Measurements from ENCODE around the gene TMEM203. TPM values are rescaled to one million over a fixed set of nuclear protein-coding genes. Genes with fewer than 3 reads are reported as not detected.

TMEM203 gene
- polyA plus RNA-seq, 1 of the 3 experiments (the other 2 are of a cell fraction), result 55.6 TPM

- POLR2A ChIA-PET, result interaction anchor here (0.9 to 1.4 kb wide), 2 partner anchors 9 to 54 kb away, joined by 3 to 5 read pairs; partner anchors contain the start of genes GRIN1 and TPRN
These were observed 13.6 kb downstream of the TMEM203 start for GRCh38 chr9:137191691-137192447.

GRCh38 chr9:137191245-137191644 lies 14.2 kb downstream of the TMEM203 start:
- H3K79me2 ChIP-seq (ENCODE audit: insufficient read depth), result peaks cover 65% of the 10 kb centered on the region
- ChIA-PET POLR2A (interaction anchor here (1.4 kb wide), 1 partner anchor 9 kb away, joined by 5 read pairs; the partner anchor contains the start of gene TPRN), CTCF (interaction anchor here (0.8 to 3.1 kb wide), 6 partner anchors 14 to 73 kb away, joined by 3 to 11 read pairs (median 3); partner anchors contain the start of gene RNF224)

More at GRCh38 chr9:137191691-137192447, 13.6 kb downstream of the TMEM203 start:
- 91% methylated on average over 16 of the region's 22 CpGs for WGBS (ENCODE audit: low lambda C conversion rate)
- no peaks in the 10 kb centered on the region for H3K9me2 ChIP-seq
- H3K79me2 ChIP-seq (ENCODE audit: insufficient read depth), result peaks cover 65% of the 10 kb centered on the region
- no peaks in the 10 kb centered on the region for H3K9me3 ChIP-seq
- DNase-seq, result no peak
- no peak overlapping the region for H3K4me2 ChIP-seq
- no peak overlapping the region for H2AFZ ChIP-seq (ENCODE audit: low read depth)
- peaks cover 9 to 24% of the 10 kb centered on the region in 2 experiments; a peak in 3 of 4 replicates for H3K4me1 ChIP-seq (ENCODE audit: control insufficient read depth in 1 of 2, insufficient read depth in 2 of 2, low read depth in 1 of 2, low read length in 1 of 2)
- peaks cover 16% of the 10 kb centered on the region for H3F3A ChIP-seq (replicated peaks; ENCODE audit: insufficient read depth)
- TF ChIP-seq NFIC (IDR thresholded peaks at IDR 0.05; ENCODE audit: borderline replicate concordance), result no peak
- TF ChIP-seq PBX3 (IDR thresholded peaks at IDR 0.05), result no peak
- TF ChIP-seq GABPA (IDR thresholded peaks at IDR 0.05; ENCODE audit: low read depth), result no peak
- TF ChIP-seq JUND (IDR thresholded peaks at IDR 0.05), result no peak
- peaks cover 50% of the 10 kb centered on the region for H4K20me1 ChIP-seq (ENCODE audit: insufficient read depth)
- H3K36me3 ChIP-seq (replicated peaks in 1 of 2; ENCODE audit: control insufficient read depth in 1 of 2, insufficient read depth in 2 of 2, low read length in 1 of 2), result peaks cover 3 to 23% of the 10 kb centered on the region in 2 experiments
- H3K9ac ChIP-seq, result no peak overlapping the region
- H3K27me3 ChIP-seq (ENCODE audit: insufficient read depth), result no peaks in the 10 kb centered on the region
- H3K27ac ChIP-seq (ENCODE audit: low read depth in 2 of 2, low read length in 1 of 2), result no peak overlapping the region
- no peak overlapping the region for H3K4me3 ChIP-seq (ENCODE audit: low read depth in 2 of 2, low read length in 1 of 2)
- CTCF ChIA-PET, result interaction anchor here (0.9 to 3.1 kb wide), 6 partner anchors 15 to 54 kb away, joined by 3 to 11 read pairs (median 4); partner anchors contain the start of gene RNF224

More at GRCh38 chr9:137191245-137191644, 14.2 kb downstream of the TMEM203 start:
- no peak for DNase-seq
- H3K4me1 ChIP-seq (ENCODE audit: control insufficient read depth in 1 of 2, insufficient read depth in 2 of 2, low read depth in 1 of 2, low read length in 1 of 2), result peaks cover 12 to 30% of the 10 kb centered on the region in 2 experiments; a peak in 3 of 4 replicates
- no peak overlapping the region for H3K27ac ChIP-seq (ENCODE audit: low read depth in 2 of 2, low read length in 1 of 2)
- TF ChIP-seq ELF1 (IDR thresholded peaks at IDR 0.05) (no peak), EP300 (IDR thresholded peaks at IDR 0.05; ENCODE audit: borderline replicate concordance in 1 of 2, low read depth in 1 of 2, low read length in 1 of 2) (no peak), NRF1 (IDR thresholded peaks at IDR 0.05; ENCODE audit: low read depth, low read length) (no peak), YY1 (IDR thresholded peaks at IDR 0.05; ENCODE audit: low read depth) (no peak), FOXM1 (IDR thresholded peaks at IDR 0.05; ENCODE audit: low read depth) (no peak), REST (IDR thresholded peaks at IDR 0.05; ENCODE audit: low read depth, low read length) (no peak), MEF2A (IDR thresholded peaks at IDR 0.05; ENCODE audit: borderline replicate concordance, low read depth) (no peak), TCF12 (IDR thresholded peaks at IDR 0.05) (no peak), CTCF (IDR thresholded peaks at IDR 0.05) (no peak), TAF1 (IDR thresholded peaks at IDR 0.05; ENCODE audit: borderline replicate concordance, low read depth, low read length) (no peak), CHD2 (IDR thresholded peaks at IDR 0.05; ENCODE audit: low read length, partially characterized antibody) (no peak), RAD21 (IDR thresholded peaks at IDR 0.05; ENCODE audit: low read length) (no peak)
- H3K36me3 ChIP-seq (replicated peaks in 1 of 2; ENCODE audit: control insufficient read depth in 1 of 2, insufficient read depth in 2 of 2, low read length in 1 of 2), result peaks cover 3 to 23% of the 10 kb centered on the region in 2 experiments
- no peaks in the 10 kb centered on the region for H3K9me3 ChIP-seq
- H3K9me2 ChIP-seq, result no peaks in the 10 kb centered on the region
- H3K27me3 ChIP-seq (ENCODE audit: insufficient read depth), result no peaks in the 10 kb centered on the region
- peaks cover 45% of the 10 kb centered on the region for H4K20me1 ChIP-seq (ENCODE audit: insufficient read depth)
- peaks cover 16% of the 10 kb centered on the region for H3F3A ChIP-seq (replicated peaks; ENCODE audit: insufficient read depth)
- H3K4me3 ChIP-seq (ENCODE audit: low read depth in 2 of 2, low read length in 1 of 2), result no peak overlapping the region
- no peak overlapping the region for H3K4me2 ChIP-seq
- H3K9ac ChIP-seq, result no peak overlapping the region
- H2AFZ ChIP-seq (ENCODE audit: low read depth), result no peak overlapping the region
- WGBS (ENCODE audit: low lambda C conversion rate), result no CpG with 5 or more reads among the region's 3 CpGs
